HG03108 (cell line): Measurements from ENCODE around the gene GGN.
A peak's percentile ranks its signal among the peaks of the same experiment; 100 is the strongest.

ENCODE experiments used
- ATAC-seq: cut with Tn5 transposase; IDR thresholded peaks from one replicate; pipeline ENCODE4 v1.9.1; 2021; ENCODE audit warnings: moderate library complexity; ENCODE audit not compliant: unreplicated experiment

GGN gene

DNA sequence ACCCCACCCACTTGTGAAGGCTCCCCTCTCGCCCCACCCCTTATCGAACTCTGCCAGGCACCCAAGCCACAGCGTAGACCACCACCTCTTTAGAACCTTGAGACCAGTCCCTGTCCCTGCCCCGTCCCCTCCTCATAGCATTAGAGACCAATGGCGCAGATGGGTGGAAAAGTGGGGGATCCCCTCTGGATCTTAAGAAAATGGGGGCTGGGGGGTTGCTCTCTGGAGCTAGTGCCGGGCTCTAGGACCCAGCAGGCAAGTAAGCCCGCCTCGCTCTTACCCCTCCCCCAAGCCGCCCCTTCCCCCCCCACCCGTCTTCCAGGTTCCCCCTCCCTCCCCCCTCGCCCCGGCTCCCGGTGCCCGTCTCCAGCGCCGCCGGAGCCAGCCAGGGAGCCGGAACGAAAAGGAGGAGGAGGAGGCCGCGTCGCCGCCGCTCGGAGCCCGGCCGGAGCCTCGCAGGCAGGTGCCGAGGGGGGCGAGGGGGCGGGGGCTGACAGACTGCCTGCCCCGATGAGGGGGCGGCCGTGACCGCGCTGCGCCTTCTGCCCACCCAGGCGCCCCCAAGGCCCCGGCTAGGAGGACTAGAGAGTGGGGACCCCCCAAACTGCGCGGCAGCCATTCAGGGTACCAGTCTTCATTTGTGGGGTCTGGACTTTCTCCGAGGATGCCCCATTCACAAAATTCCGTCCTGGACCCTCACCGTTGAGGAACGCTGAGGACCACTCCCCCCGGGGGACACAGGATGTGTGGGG lies 691 bp upstream of the GGN start, which contains the start of gene SPRED3:
TSS of gene SPRED3 (plus strand) at position 349 of the 752 bp plus-strand sequence. CDS start 1,606 bp downstream, outside the sequence.
- ATAC-seq, result no peak

DNA sequence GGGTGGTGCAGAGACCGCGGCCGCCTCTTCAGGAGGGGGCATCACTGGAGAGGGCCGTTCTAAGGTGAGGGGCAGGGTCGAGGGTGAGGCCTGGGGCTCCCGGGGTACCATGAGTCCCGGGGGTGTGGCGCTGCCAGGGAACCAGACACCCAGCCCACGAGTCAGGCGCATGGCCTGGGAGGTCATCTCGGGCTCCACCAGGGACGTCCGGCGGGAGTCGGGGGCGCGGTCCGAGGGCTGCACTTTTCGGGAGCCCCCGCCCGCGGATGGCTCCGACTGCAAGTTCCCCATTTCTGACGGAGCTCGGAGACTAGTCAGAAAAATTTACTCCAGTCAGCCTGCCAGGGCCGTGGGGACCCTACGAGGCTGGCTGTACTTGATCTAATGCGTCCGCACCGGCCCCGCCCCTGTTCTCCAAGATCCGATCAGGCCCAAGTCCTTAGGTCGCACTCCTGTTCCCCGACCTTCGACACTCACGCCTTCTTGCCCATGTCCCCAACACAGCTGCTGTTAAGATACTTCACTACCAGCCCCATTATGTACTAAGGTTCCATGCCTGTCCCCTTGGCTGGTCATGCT lies 774 bp downstream of the GGN start:
- no peak for ATAC-seq

DNA sequence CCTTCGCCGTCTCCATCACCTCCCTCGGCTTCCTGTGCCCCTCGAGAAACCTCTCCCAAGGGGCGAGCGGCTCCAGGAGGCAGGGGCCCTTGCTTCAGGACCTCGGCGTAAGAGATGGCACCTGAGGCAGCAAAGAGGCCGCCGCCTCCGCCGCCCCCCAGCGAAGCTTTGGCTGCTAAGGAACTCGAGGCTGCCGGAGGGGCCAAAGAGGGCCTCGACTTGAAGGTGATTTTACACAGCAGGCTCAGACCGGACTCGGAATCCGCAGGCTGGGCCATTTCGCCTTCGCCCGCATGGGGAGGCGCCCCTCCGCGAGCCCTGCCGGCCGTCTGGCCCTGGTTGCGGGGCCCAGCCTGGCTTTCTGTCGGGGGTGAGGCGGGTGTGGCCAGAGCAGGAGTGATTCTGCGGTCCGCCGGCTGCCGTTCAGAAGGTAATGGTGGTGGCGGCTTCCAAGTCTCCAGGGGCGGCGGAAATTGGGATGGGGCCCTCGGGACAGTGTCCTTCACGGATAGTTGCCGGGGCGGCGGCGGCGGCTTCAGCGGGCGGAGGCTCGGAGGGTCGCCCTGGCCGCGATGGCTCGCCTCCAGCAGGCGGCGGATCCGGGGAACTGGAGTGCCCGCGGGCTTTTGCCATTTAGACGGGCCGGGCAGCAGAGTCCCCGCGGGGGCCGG lies 1.4 kb downstream of the GGN start:
- ATAC-seq, result no peak

DNA sequence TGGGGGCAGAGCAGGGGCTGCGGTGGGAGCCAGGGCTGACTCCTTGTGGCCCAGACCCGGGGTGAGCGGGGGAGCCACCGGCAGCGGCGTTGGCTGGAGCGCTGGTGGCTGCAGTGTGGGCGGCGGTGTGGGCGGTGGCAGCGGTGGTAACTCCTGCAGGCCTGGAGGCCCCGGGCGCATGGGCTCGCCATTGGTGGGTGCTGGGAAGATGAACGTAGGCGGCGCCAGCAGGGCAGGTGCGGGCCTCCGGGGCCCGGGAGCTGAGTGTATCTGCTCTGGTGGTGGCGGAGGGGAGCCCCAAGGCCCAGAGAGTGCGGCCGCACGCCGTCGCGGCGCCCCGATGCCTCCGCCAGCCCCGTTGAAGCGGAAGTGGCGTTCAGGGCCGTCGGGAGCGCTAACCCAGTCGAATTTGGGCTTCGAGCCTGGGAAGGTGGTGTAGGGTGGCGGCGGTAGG lies 2.0 kb downstream of the GGN start:
- no peak for ATAC-seq

DNA sequence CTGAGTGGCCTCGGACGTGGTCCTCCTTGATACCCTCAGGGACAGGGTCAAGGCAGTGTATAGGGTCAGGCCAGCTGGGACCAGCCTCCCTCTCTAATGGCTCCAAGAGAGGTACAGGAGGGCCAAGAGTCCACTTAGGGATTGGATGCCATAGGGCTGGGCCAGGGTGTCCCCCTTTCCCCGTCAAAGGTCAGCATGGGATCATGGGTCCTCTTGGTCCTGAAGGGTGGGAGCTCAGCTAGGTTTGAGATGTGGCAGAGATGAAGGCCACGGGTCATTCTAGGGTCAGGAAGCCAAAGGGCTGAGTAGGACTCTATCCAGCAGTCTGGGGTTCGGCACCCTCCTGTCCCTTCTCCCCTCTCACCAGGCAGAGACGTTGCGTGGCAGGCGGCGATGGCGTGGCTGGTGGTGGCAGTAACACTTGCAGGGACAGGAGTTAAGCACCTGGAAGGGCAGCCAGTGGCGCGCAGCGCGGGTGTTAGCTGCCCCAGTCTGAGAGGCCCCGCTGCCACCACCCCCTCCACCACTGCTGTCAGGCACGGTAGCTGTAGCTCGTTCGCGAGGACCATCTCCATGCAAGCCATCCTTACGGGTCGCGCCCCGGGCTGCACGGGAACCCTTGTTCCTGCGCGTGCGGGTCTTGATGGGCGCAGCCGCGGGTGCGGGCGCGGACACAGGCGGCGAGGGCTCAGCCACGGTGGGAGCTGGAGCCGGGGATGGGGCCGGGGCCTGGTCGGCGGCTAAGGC lies 2.6 kb downstream of the GGN start:
- ATAC-seq, result no peak

DNA sequence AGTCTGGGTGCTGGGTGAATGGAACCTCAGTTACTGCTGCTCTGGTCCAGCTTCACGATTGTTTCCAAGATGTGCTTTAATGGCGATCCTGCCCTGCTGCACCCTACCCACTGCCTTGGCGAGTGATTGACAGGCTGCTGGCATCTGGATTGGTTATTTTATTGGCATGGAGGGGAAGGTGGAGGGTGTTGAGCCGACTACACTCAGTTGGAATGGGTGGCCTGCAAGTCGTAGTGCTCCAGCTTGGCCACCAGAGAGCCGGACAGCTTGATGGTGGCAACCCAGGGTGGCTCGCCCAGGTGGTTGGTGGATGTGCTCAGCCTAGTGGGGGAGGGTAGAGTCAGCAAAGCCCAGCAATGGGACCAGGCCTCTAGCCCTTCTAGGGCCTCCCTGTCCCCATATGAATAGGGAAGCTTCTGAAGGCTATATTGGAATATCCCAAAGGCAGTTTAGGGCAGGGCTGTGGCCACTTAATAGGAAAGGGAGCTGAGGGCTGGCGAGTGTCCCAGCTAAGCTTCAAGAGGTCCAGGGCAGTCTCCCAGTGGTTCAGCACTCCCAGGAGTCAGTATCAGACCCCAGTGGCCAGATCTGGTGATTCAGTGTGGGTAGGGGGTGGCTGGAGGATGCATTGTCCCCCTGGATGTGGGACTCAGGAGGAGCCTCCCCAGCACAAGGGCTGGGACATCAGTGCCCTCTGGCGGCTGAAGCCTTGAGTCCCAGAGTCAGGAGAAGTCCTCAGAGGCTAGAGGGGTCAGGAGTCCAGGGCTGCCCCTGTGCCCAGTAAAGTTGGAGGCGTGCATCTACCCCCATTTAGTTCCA lies 3.4 kb downstream of the GGN start:
- ATAC-seq, result no peak

DNA sequence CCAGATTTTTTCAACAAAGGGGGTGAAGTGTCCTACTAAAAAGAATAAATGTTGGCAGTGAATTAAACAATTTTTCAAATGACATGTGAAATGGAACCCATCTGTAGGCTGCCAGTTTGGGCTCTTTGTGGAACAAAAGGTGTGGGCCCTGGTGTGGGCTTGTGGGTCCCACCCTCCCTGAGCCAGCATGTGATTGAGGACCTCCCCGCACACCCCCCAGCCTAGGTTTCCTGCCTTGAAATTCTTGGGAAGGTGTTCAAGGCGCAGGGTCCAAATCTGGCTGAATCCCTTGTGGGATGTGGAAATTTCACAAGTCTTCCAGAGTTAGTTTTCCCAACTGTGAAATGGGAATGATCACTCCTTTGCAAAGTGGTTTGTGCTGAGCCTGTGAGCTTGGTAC lies 4.1 kb downstream of the GGN start:
- ATAC-seq, result no peak

DNA sequence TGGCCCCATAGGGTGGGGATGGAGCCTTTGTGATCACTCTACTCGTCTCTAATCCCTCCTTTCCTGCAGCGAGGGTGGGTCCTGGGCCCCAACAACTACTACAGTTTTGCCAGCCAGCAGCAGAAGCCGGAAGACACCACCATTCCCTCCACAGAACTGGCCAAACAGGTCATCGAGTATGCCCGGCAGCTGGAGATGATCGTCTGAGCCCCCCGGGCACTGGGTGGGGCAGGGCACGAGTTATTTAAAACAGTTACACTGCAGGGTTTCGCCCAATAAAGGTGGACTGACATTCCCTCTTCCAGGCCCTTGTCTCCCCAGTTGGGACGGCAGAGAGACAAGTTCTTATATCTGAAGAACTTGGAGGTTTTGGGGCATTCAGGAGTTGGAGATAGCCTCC lies 4.7 kb downstream of the GGN start:
- ATAC-seq, result no peak

DNA sequence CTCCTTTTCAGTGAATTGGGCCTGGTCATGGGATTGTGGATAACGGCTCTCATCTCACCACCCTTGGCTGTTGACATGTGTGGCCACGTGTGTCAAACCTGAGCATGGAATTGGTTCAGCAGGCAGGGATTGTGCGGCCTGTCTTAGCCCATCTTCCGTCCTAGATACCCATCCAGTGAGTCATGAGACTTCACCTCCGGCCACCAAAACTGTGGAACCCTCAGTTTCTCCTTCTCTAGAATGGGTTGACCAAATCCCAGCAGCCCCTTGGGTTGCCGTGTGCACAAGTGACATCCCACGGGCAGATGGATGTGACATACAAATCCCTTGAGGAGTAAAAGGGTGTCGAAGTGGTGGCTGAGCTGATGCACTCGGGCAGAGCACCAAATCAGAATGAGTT lies 6.7 kb downstream of the GGN start:
- no peak for ATAC-seq

DNA sequence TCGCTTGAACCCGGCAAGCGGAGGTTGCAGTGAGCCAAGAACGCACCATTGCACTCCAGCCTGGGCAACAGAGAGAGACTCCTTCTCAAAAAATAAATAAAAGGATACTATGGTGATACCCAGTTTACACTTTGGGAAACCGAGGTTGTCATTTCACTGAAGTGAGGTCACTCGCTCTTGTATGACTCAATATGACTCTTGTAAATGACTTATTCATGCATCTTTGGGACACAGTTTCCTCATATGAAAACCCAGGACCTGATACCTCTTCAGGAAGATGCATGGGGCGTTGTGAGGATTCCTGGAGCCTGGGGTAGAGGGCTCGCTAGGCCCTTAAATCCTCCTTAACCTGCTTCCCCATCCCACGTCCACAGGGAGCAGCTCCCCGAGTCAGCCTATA lies 9.0 kb downstream of the GGN start:
- ATAC-seq, result no peak

DNA sequence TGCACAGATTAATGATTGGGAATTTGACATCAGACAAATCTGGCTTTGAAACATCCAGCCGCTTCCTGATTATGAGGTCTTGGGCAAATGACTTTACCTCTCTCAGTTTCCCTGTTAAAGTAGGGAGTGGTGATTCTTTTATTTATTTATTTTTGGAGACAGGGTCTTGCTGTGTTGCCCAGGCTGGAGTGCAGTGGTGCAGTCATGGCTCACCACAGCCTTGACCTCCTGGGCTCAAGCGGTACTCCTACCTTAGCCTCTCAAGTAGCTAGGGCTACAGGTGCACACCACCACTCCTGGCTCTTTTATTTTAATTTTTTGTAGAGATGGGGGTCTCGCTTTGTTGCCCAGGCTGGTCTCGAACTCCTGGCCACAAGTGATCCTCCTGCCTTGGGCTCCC lies 10.8 kb downstream of the GGN start:
- no peak for ATAC-seq

DNA sequence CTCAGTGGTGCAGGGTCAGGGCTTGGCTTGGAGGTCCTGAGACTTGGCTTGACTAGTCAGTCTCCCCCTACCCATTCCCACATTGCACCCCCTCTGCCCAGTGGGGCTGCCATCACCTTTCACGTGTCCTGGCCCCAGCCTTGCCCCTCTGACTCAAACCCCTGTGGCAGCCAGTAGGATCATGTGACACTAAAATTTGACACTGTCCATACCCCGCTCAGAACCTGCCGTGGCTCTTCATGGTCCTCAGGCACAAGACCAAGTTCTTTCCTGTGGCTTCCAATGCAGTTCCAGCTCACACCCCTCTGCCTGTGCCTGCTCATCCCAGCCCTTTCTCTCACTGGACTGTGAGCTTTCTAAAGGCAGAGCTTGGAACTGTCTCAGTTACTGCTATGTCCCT lies 11.3 kb downstream of the GGN start:
- ATAC-seq, result no peak

DNA sequence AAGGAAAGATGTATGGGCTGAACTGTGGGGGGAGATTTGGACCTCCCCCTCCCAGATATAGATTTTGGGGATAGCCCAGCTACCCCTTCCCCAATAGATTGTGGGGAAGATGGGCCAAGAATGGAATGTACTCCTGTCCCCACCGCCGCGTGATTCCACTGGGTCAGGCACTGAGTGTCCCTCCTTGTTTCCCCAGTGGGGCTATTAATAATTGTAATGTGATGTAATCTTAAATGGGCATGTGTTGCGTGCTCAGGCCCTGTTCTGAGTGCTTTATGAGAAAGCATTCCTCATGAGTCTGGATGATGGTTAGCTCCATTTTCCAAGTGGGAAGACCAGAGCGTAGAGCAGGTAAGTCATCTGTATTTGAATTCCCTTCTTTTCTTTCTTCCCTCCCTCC lies 12.1 kb downstream of the GGN start:
- ATAC-seq, result no peak

DNA sequence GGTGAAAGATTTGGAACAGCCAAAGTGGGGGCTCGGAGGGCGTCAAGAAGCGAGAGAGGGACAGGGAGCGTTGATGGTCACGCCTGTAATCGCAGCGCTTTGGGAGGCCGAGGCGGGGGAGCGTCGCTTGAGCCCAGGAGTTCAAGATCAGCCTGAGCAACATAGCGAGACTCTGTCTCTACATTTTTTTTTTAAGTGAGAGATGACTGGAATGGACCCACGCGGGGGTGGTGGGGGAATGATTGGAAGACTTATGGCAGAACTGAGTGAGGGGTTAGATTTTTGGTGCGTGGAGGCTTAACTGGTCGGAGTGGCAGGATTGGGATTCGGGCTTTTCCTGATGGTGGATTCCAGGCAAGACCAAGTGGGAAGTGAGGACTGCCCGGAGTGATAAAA lies 12.7 kb downstream of the GGN start:
- no peak for ATAC-seq

DNA sequence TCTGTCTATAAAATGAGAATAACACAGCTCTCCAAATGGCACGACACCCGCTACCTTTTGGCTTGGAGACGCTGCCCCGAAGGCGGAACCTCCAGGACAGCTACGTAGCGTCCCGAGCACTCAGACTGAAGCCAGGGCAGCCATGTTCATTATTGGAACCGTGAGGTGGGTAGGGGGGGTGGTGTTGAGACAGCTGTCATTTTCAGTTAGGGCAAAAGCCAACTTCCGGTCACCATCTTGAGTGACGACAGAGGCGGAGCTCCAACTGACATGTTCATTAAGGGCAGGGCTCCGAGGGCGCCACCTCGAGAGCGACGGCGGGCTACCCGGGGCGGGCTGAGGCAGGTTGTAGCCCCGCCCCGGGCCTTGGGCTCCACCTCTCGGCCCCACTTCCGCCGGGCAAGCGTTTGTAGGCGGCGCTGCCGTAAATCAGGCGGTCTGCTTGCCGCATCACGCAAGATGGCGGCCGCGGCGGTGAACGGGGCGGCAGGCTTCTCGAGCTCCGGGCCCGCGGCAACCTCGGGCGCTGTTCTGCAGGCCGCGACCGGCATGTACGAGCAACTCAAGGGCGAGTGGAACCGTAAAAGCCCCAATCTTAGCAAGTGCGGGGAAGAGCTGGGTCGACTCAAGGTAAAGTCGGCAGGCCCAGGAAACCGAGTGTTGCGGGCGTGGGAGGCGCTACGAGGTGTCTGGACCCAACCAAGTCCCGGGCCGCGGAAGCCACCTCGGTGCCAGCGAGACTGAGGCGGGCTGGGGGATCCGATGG lies 13.3 kb downstream of the GGN start, which contains the start of gene PSMD8:
TSS of gene PSMD8 (plus strand) at position 240 of the 766 bp plus-strand sequence. CDS start at position 271, 31 bp downstream.
- ATAC-seq, result peak; percentile 94

DNA sequence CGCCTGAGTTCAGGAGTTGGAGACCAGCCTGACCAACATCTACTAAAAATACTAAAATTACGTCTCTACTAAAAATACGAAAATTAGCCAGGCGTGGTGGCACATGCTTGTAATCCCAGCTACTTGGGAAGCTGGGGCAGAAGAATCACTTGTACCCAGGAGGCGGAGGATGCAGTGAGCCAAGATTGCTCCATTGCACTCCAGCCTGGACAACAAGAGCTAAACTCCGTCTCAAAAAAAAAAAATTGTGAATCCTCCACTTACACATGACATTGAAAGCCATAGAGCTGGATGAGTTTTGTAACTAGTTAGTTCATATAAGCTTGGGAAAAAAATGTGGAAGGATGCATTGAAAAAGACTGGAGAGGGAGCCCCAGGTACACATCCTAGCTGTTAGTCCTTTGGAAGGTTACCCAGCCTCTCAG lies 13.9 kb downstream of the GGN start:
- no peak for ATAC-seq

DNA sequence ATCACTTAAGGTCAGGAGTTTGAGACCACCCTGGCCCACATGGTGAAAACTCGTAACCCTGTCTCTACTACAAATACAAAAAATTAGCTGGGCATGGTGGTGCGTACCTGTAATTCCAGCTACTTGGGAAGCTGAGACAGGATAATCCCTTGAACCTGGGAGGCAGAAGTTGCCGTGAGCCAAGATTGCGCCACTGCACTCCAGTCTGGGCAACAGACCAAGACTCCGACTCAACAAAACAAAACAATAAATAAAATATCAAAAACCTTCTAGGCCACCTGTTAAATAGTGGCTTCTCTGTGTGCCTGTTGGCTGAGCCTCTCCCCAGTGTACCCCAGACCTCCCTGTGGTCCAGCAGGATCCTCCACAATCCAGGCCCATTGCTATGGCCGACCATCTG lies 16.8 kb downstream of the GGN start:
- no peak for ATAC-seq

DNA sequence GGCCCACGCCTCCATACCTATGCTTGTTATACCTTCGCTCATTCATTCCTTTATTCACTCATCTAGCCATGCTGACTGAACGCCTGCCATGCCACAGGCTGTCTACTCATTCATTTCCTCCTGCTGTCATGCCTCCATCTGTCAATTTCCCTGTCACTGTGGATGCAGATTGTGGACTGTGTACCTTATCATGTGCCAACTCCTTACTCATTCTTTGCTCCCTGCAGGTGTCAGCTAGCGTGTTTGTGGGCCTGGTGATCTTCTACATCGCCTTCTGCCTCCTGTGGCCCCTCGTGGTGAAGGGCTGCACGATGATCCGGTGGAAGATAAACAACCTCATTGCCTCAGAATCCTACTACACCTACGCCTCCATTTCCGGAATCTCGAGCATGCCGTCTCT lies 17.5 kb downstream of the GGN start:
- no peak for ATAC-seq

DNA sequence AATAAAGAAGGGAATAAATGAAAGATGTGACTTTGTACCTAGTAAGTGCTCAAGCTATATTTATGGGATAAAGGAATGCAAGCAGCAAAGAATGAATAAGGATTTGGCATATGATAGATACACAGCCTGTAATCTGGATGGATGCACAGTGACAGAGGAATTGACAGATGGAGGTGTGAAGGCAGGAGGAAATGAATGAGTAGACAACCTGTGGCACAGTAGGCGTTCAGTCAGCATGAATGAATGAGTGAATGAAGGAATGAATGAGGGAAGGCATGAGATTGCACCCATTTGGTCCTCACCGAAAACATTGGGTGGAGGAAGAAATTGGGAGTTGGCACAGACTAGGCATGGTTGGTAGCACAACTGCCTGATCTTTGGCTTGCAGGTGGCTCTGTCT lies 18.2 kb downstream of the GGN start:
- no peak for ATAC-seq

DNA sequence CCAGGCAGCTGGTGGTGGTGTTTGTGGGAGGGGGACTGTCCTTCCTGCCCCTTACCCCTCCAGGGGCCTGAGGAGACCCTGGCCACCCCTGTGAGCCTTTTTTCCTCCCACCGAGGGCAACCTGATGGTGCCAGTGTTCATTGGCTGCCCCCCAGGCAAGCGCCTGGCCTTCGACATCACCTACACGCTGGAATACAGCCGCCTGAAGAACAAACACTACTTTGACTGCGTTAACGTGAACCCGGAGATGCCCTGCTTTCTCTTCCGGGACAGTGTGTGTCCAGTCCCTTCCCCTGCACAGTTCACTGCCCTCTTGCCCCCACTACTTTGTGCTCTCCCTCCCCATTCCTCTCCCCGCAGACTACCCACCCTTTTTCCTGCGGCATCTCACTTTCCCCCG lies 20.8 kb downstream of the GGN start:
- ATAC-seq, result no peak
